Posterior vena cava (tissue), 2 donors: Measurements from ENCODE around the gene ZNF79. TPM values are rescaled to one million over a fixed set of nuclear protein-coding genes. Genes with fewer than 3 reads are reported as not detected.

ENCODE experiments used
- DNase-seq: peaks from one replicate; pipeline ENCODE4 v3.0.0-alpha.2; 2020; ENCODE audit warnings: low spot score
- intact Hi-C, 2 donors: fragments of 100-400 bp; cut with DNase I; formaldehyde crosslinking; loops; one replicate each; pipeline versions ENCODE4 v1.14.1 to v1.14.2; 2022 to 2023
- long read RNA-seq, 2 donors: library from polyadenylated mRNA; unstranded; transcript quantifications; one replicate each; pipeline ENCODE4 v2.0.0, GENCODE V29; 2020 to 2021
- total RNA-seq, 2 donors: library from RNA; stranded (reverse); fragmentation: NEBNext Ultra II Directional; extraction: Animal tissue kit (Norgen Biotek cat#: 25700); gene quantifications; one replicate each; pipeline ENCODE4 v1.2.1, GENCODE V29; 2021
- donor health status: DM: yes; HTN: yes; CAD: no.
- donor health status: DM: yes; HTN: yes; CAD: no.

The ZNF79 gene
- 1 to 10 TPM; 6.5 to 8.0 TPM for total RNA-seq
- long read RNA-seq, donor 1, partial matches to known transcripts: 0 of 3 reads
- long read RNA-seq, donor 1, other reads (novel, unspliced or antisense): 2 of 3 reads
- long read RNA-seq, donor 2, transcript ZNF79-201 (5 exons, 2,078 nt): major isoform, 5 of 13 reads
- long read RNA-seq, donor 2, partial matches to known transcripts: 1 of 13 reads
- long read RNA-seq, donor 2, other reads (novel, unspliced or antisense): 3 of 13 reads

GRCh38 chr9:127423934-127424675 lies at the start of gene ZNF79:
Gene ZNF79 (plus strand): TSS chr9:127424382. CDS start chr9:127424788, 406 bp downstream.
- peak; percentile 98 for DNase-seq
- intact Hi-C loops: no loop called here

- intact Hi-C loops: no loop called here
- DNase-seq: no peak
These were observed 43.7 kb upstream of the ZNF79 start for GRCh38 chr9:127380479-127380878.

- intact Hi-C loops: no loop called here
- DNase-seq: no peak
These were observed 41.6 kb upstream of the ZNF79 start for GRCh38 chr9:127382541-127382940.

- no peak for DNase-seq
- intact Hi-C loops: no loop called here
These were observed 40.0 kb upstream of the ZNF79 start for GRCh38 chr9:127384016-127384730.

- peak; percentile 68 for DNase-seq
- intact Hi-C loops: no loop called here
These were observed 39.3 kb upstream of the ZNF79 start for GRCh38 chr9:127384901-127385300.

GRCh38 chr9:127386249-127386648 lies 37.9 kb upstream of the ZNF79 start:
- no peak for DNase-seq
- intact Hi-C loops: no loop called here

- DNase-seq: no peak
- intact Hi-C loops: no loop called here
These were observed 37.2 kb upstream of the ZNF79 start for GRCh38 chr9:127386981-127387380.

GRCh38 chr9:127388037-127388855 lies 35.9 kb upstream of the ZNF79 start:
- DNase-seq: no peak
- intact Hi-C loops: no loop called here

- intact Hi-C loops: no loop called here
- no peak for DNase-seq
These were observed 35.3 kb upstream of the ZNF79 start for GRCh38 chr9:127388856-127389238.

GRCh38 chr9:127389381-127390247 lies 34.6 kb upstream of the ZNF79 start:
- no peak for DNase-seq
- intact Hi-C loops: no loop called here

GRCh38 chr9:127390248-127390545 lies 34.0 kb upstream of the ZNF79 start:
- no peak for DNase-seq
- intact Hi-C loops: no loop called here

GRCh38 chr9:127390563-127390962 lies 33.6 kb upstream of the ZNF79 start:
- no peak for DNase-seq
- intact Hi-C loops: no loop called here

GRCh38 chr9:127392166-127392565 lies 32.0 kb upstream of the ZNF79 start:
- no peak for DNase-seq
- intact Hi-C loops: no loop called here

- intact Hi-C loops: no loop called here
- DNase-seq: no peak
These were observed 31.2 kb upstream of the ZNF79 start for GRCh38 chr9:127392976-127393375.

GRCh38 chr9:127393645-127394044 lies 30.5 kb upstream of the ZNF79 start:
- no peak for DNase-seq
- intact Hi-C loops: no loop called here

- intact Hi-C loops: no loop called here
- DNase-seq: no peak
These were observed 28.5 kb upstream of the ZNF79 start for GRCh38 chr9:127395497-127396252.

GRCh38 chr9:127396253-127396807 lies 27.9 kb upstream of the ZNF79 start:
- intact Hi-C loops: no loop called here
- DNase-seq: no peak
